Activated T-cell treated with anti-CD3 and anti-CD28 coated beads, Interleukin-2, amount 50 U/mL, for 1 hour (primary cell): ENCODE results near the gene RPL22.
A peak's percentile ranks its signal among the peaks of the same experiment; 100 is the strongest.
"Not testable (repeated sequence)": the region's sequence is repeated elsewhere in the genome, so short reads cannot be mapped to it uniquely, and the experiment has no call there.

Experiments used
- DNase-seq: peaks from one replicate; pipeline ENCODE4 v3.0.0-alpha.2; 2020

The RPL22 gene

GRCh38 chr1:6225651-6226050 is 26.3 kb upstream of the RPL22 start:
- no peak for DNase-seq

- no peak for DNase-seq
Observed at GRCh38 chr1:6224718-6225117, 25.3 kb upstream of the RPL22 start.

GRCh38 chr1:6223617-6224016 is 24.2 kb upstream of the RPL22 start:
- no peak for DNase-seq

- DNase-seq, result no peak
Observed at GRCh38 chr1:6222636-6223035, 23.2 kb upstream of the RPL22 start.

GRCh38 chr1:6221210-6221784 is 21.9 kb upstream of the RPL22 start:
- no peak for DNase-seq

- DNase-seq, result no peak
Observed at GRCh38 chr1:6220236-6220635, 20.8 kb upstream of the RPL22 start.

GRCh38 chr1:6219641-6220040 is 20.2 kb upstream of the RPL22 start:
- DNase-seq, result not testable (repeated sequence)

- no peak for DNase-seq
Observed at GRCh38 chr1:6218375-6219164, 19.2 kb upstream of the RPL22 start.

GRCh38 chr1:6212193-6212959 is 13.0 kb upstream of the RPL22 start:
- no peak for DNase-seq

GRCh38 chr1:6211731-6212130 is 12.3 kb upstream of the RPL22 start:
- no peak for DNase-seq

GRCh38 chr1:6210591-6211355 is 11.4 kb upstream of the RPL22 start:
- DNase-seq, result no peak

- DNase-seq, result peak; percentile 25
Observed at GRCh38 chr1:6209661-6210580, 10.5 kb upstream of the RPL22 start.

- DNase-seq, result peak; percentile 35
Observed at GRCh38 chr1:6208723-6209660, 9.6 kb upstream of the RPL22 start.

GRCh38 chr1:6207921-6208320 is 8.5 kb upstream of the RPL22 start:
- no peak for DNase-seq

- DNase-seq, result no peak
Observed at GRCh38 chr1:6207075-6207885, 7.9 kb upstream of the RPL22 start.

GRCh38 chr1:6206520-6206855 is 7.1 kb upstream of the RPL22 start:
- no peak for DNase-seq

GRCh38 chr1:6205849-6206519 is 6.6 kb upstream of the RPL22 start, which contains the start of gene RNF207:
Gene RNF207, plus strand, starts transcription at chr1:6206119. Its CDS starts 417 bp downstream, at chr1:6206536.
- peak; percentile 55 for DNase-seq

GRCh38 chr1:6202256-6202655 is 2.9 kb upstream of the RPL22 start:
- DNase-seq, result no peak

- no peak for DNase-seq
Observed at GRCh38 chr1:6200188-6200809, 904 bp upstream of the RPL22 start.
